GM19351 (cell line): Measurements from ENCODE around the gene HCRT.
"Not testable (repeated sequence)": the region's sequence is repeated elsewhere in the genome, so short reads cannot be mapped to it uniquely, and the experiment has no call there.

Experiments
- ATAC-seq: cut with Tn5 transposase; IDR thresholded peaks from one replicate; pipeline ENCODE4 v1.9.1; 2021; ENCODE audit warnings: mild to moderate bottlenecking, moderate library complexity; ENCODE audit not compliant: unreplicated experiment

HCRT gene

GRCh38 chr17:42141382-42141781 is 43.9 kb downstream of the HCRT start:
- no peak for ATAC-seq

GRCh38 chr17:42140690-42141089 is 44.6 kb downstream of the HCRT start:
- not testable (repeated sequence) for ATAC-seq

- ATAC-seq, result no peak
Measured at GRCh38 chr17:42138749-42139492, 46.3 kb downstream of the HCRT start.

- ATAC-seq, result no peak
Measured at GRCh38 chr17:42136654-42137051, 48.6 kb downstream of the HCRT start.

- ATAC-seq, result no peak
Measured at GRCh38 chr17:42135664-42136653, 49.3 kb downstream of the HCRT start.

- no peak for ATAC-seq
Measured at GRCh38 chr17:42135151-42135550, 50.1 kb downstream of the HCRT start.
